Activated T-cell treated with anti-CD3 and anti-CD28 coated beads, Interleukin-2, amount 50 U/mL, for 1 hour (primary cell): Measurements from ENCODE around the gene BCAR3.

Experiments
- DNase-seq: peaks from one replicate; pipeline ENCODE4 v3.0.0-alpha.2; 2020

Gene BCAR3

DNA sequence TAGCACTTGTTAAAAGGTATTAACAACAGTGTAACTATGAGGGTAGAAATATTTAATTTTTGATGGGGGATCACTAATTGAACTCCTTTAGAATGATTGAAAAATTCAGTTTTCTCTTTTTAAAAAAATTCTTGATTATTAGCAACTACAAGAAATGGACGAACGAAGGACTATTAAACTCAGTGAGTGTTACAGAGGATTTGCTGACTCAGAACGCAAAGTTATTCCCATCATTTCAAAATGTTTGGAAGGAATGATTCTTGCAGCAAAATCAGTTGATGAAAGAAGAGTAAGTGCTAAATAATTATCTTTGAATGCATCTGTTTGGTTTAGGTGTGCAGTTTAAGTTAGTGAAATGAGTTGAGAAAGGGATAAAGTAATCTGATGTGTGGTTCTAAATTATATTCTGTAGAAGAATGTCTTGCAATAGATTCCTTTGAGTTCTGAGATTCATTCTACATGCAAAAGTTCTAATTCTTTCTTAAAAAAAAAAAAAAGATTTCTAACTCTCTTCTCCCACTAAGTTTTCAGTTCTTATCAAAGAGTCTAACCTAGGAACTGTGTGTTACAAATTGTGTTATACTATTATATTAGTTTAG, 148.8 kb downstream of the BCAR3 start:
- DNase-seq: no peak

DNA sequence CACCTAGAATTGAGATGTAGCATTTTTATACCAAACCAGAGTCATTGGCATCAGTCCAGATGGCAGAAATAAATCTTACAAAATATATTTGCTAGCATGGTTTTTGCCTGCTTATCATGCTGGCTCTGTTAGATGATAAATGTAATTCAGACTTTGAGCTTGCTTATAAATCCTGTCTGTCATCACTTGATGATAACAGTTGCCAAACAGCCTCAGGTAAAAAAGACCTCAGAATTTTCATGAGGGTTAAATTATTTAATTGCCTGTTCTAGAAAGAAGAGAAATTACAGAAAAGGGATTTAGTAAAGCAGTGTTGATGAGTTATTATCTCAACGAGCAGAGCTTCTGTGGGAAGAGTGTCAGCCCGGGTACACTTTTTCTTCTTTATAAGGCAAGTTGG, 150.4 kb downstream of the BCAR3 start:
- DNase-seq: no peak

DNA sequence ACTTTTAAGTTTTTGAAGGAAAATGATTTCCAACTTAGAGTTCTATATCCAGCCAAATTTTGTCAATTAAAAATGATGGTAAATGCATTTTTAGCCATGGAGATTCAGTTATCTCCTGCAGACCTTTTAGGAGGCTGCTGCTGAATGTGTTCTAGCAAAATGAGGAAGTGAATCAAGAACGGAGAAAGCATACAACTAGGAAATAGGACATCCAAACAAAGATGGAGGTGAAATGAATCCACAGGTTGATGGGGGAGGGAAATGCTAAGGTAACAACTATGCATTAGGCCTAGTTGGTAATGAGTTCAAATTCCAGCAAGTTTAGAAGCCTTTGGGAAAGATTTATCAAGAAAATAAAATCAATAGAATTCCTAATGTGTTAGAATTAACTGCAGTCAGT, 153.2 kb downstream of the BCAR3 start:
- DNase-seq: no peak

DNA sequence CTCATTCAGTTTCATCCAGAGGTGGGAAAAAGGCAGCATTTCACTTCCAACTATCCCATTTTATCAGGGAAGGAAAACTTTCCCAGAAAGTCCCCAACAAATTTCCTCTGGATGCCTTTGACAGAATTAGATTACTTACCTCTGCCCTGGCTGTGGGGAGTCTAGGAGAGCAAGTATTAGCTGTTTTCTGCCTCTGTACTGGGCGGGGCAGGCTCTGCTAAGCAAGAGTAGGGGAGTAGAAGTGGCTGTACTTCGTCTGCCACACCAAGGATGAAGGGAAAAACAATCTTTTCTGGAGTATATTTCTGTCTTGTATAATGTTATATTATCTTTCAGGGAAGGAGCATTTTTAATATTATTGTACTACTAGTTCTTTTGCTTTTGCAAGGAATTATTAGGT, 155.2 kb downstream of the BCAR3 start:
- DNase-seq: no peak

DNA sequence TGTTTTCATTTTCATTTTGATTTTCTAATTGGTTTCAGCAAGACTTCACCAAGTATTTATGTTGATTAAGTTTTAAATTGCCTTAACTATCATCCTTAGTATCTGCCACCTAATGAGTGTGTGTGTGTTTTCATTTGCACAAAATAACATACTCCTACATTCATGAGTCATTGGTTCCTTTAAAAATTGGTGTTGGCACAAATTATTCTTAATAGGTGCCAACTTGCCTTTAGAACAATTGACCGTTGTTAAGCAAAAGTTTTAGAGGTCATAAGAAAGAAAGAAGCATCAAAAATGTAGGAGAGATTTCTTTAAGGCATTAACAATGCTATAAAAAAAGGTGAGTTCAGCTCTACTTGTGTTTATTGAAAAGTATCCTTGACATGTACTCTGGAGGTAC, 156.2 kb downstream of the BCAR3 start:
- DNase-seq: no peak

DNA sequence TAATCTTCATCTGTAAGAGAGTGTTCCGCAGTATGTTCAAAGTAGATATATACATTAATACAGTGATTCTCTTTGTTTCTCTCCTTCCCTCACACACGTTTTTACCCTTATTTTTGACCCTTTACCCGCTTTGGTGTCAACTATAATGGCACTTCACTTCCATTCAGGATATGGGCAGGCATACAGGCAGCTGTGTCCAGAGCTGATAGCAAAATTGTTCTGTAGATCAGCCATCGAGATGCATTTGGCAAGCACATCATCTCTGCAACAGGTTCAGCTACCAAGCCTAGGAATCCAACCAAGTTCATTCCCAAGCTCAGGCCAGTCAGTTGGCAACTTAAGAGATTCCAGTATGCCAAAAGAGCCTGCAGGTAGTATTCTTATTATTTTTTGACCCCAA, 158.9 kb downstream of the BCAR3 start:
- DNase-seq: no peak

DNA sequence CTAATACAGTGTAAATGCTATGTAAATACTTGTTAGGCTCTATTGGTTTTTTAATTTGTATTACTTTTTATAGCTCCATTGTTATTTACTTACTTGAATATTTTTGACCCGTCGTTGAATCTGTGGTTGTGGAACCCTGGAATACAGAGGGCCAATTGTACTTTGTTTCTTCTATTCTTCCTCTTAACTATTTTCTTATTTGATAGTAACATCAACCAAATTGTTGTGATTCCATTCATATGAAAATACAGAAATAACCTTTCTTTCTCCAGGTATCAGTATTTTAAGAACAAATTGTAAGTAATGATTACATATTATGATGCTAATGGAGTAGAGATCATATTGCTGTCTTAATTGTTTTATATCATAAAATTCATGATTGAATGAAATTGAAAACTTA, 160.0 kb downstream of the BCAR3 start:
- DNase-seq: no peak

DNA sequence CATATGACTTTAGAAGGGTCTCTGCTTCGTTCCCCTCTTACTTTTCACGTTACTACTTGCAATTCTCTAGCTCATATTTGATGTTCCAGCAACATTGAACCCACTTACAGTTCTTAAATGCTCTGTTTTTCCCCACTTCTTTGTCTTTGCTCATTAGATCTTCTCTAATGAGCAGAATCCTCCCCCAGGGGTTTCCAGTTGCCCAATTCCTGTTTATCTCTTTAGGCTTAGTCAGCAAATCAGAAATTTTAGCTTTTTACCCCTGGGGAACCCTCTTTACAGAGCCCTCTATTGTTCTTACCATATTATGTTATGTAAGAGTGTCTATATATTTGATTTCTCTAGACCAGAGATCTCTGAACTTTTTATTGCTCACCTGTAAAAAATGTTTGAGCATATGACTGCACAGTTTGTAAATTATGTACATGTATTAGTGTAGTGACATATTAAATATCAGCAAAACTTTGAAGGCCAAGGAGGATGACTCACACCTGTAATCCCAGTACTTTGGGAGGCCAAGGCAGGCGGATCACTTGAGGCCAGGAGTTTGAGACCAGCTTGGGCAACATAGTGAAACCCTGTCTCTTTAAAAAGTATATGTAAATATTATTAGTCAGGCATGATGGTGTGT, 162.3 kb downstream of the BCAR3 start:
- DNase-seq: no peak

DNA sequence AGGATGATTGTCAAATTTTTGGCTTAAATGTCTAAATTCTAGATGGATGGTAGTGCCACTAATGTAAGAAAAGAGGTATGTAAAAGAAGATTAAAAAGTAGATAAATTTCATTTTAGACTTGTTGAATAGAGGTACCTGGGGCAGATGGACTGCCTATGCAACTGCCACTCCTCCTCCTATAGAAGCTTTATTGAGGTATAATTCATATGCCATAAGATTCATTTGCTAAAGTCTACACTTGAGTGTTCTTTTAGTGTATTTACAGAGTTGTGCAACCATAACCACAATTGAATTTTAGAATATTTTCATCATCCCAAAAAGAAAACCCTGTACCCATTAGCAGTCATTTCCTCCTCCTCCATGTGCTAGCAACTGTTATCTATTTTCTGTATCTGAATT, 163.1 kb downstream of the BCAR3 start:
- DNase-seq: no peak

DNA sequence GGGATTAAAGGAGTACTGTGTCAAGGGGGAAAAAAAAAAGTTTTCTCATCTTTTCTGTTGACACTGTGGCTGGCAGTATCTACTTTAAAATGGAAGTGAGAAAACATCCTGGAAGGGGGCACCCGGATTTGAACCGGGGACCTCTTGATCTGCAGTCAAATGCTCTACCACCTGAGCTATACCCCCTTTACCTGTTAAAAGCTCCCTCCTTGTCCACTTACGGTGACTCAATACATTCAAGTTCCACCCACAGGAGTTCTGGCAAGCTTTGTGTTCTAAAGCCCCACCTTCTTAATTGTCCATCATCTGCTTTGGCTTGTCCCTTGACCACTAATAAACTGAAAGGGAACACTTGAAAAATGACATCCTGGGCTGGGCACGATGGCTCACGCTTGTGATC, 165.5 kb downstream of the BCAR3 start:
- no peak for DNase-seq
